Heart right ventricle (tissue), 16 donors: ENCODE data around the gene PHF12. TPM values are rescaled to one million over a fixed set of nuclear protein-coding genes. Genes with fewer than 3 reads are reported as not detected.
"Not testable (repeated sequence)": the region's sequence is repeated elsewhere in the genome, so short reads cannot be mapped to it uniquely, and the experiment has no call there.

Experiments used
- ATAC-seq, 8 donors: fragments of 200-7000 bp; cut with Tn5 transposase; one replicate each; pipeline ENCODE4 v1.9.1; 2020; ENCODE audit warnings: mild to moderate bottlenecking in 8 of 8, moderate library complexity in 8 of 8, moderate number of reproducible peaks in 1 of 8
- DNase-seq, 2 donors: peaks; one replicate each; pipeline ENCODE4 v3.0.0-alpha.2; 2020
- H3K27ac ChIP-seq, 10 donors: fragments of 200-600 bp; sonication (generic) in 2 of 10; one replicate each; pipeline versions ENCODE4 v1.5.0 to v1.8.0; 2020 to 2022; ENCODE audit warnings: mild to moderate bottlenecking in 3 of 10
- H3K27me3 ChIP-seq, 7 donors: fragments of 200-600 bp; one replicate each; pipeline ENCODE4 v1.8.0; 2021 to 2022; ENCODE audit warnings: mild to moderate bottlenecking in 2 of 7
- H3K36me3 ChIP-seq, 9 donors: fragments of 200-600 bp; sonication (generic) in 1 of 9; one replicate each; pipeline versions ENCODE4 v1.5.0 to v1.8.0; 2020 to 2022; ENCODE audit warnings: mild to moderate bottlenecking in 2 of 9
- H3K4me1 ChIP-seq, 9 donors: fragments of 200-600 bp; sonication (generic) in 1 of 9; one replicate each; pipeline versions ENCODE4 v1.5.0 to v1.8.0; 2020 to 2022; ENCODE audit warnings: mild to moderate bottlenecking in 4 of 9
- H3K4me3 ChIP-seq, 10 donors: fragments of 200-600 bp; sonication (generic) in 2 of 10; one replicate each; pipeline versions ENCODE4 v1.5.0 to v1.8.0; 2020 to 2022; ENCODE audit warnings: mild to moderate bottlenecking in 7 of 10, moderate library complexity in 2 of 10
- H3K9me3 ChIP-seq, 11 donors: fragments of 200-600 bp in 10 of 11; sonication (generic) in 2 of 11; one replicate each; pipeline versions ENCODE4 v1.5.0 to v1.8.0; 2013 to 2022; ENCODE audit warnings: mild to moderate bottlenecking in 2 of 11, control low read depth in 1 of 11, moderate library complexity in 1 of 11
- CTCF ChIP-seq, 9 donors: fragments of 200-600 bp; sonication (generic) in 2 of 9; IDR thresholded peaks; one replicate each; pipeline versions ENCODE4 v1.5.0 to v1.8.0; 2021 to 2022; ENCODE audit warnings: antibody characterized with exemption in 9 of 9, mild to moderate bottlenecking in 5 of 9, moderate library complexity in 1 of 9
- WGBS, 2 donors: extraction: QIAGEN DNeasy Blood & Tissue Kit; methylation state at CpG; one replicate each; pipeline ENCODE4 v1.1.7; 2013; ENCODE audit warnings: inconsistent platforms in 1 of 2; 5-methylcytosine and 5-hydroxymethylcytosine counted together
- intact Hi-C, 10 donors: fragments of 100-400 bp; cut with DNase I; formaldehyde crosslinking; loops; one replicate each; pipeline versions ENCODE4 v1.11.1 to v1.14.2; 2022
- polyA plus RNA-seq, 2 donors: library from polyadenylated mRNA; stranded (reverse); fragments of 200-250 nt; gene quantifications; one replicate each; pipeline ENCODE4 v1.2.3, GENCODE V29; 2013
- total RNA-seq, 10 donors: library from RNA; stranded (reverse); fragmentation: NEBNext Ultra II Directional in 3 of 10; extraction: Animal tissue kit (Norgen Biotek cat#: 25700) in 3 of 10; gene quantifications; one replicate each; pipeline versions ENCODE4 v1.2.1 to v1.2.4, GENCODE V29; 2021 to 2023
- donor health status: Arrhythmogenic right ventricular cardiomyopathy.
- donor health status: ischemic (EF 13 %, LVEDD 7.1; RV severe dilation, severe dysfunction).
- donor health status: healthy with polysubstance abuse.
- donor health status: DM: no; HTN: yes; CAD: no.
- donor health status: DM: no; HTN: no; CAD: no.
- donor health status: ischemic (EF 25% LVEDD 6.9; RV normal size, moderate dysfunction).
- donor health status: ischemic (EF 25% LVEDD 5.7; RV mildly dilated, moderate dysfunction).
- donor health status: healthy.
- donor health status: DM: yes; HTN: yes; CAD: no.
- donor health status: Ischemic cardiomyopathy.
- donor health status: ischemic (EF 35%, LVEDD 5.7; RV mildly dilated, moderate dysfunction).
- donor health status: nonischemic (EF 11% LVEDD 7.7; RV severe dilation, severe dysfunction).
- donor health status: DM: yes; HTN: yes; CAD: no.
- donor health status: PGD.
- donor health status: ischemic (EF 29% LVEDD 5.4; RV normal size, mild dysfunction).
- donor health status: nonischemic (EF 23%, LVEDD 6.1; RV moderate dilation, normal function).

Gene PHF12
- total and polyA plus RNA-seq, 12 donors: 7.3 to 28.0 (median 20.9) TPM

- no peak for ATAC-seq
- 88 to 91% methylated on average over 8 of the region's 8 CpGs for WGBS, 2 donors
- H3K4me1 ChIP-seq: peaks cover 15 to 67% (median 57%) of the 10 kb centered on the region in 9 donors
- DNase-seq: no peak
- H3K4me3 ChIP-seq: no peak overlapping the region
- H3K9me3 ChIP-seq: no peaks in the 10 kb centered on the region
- peak overlapping the region in 2 of 10 donors; percentile 26 to 80 for H3K27ac ChIP-seq
- H3K36me3 ChIP-seq: peaks cover 0 to 41% (median 0%) of the 10 kb centered on the region in 9 donors
- no peak for TF ChIP-seq CTCF (IDR thresholded peaks at IDR 0.05)
- no peaks in the 10 kb centered on the region for H3K27me3 ChIP-seq
- intact Hi-C loops: loop anchor here in 1 of 10 donors (5.0 kb wide), 1 partner anchor 34 kb away; the partner anchor contains the start of gene DHRS13
Observed at GRCh38 chr17:28935744-28936460, 15.4 kb downstream of the PHF12 start.

DNA sequence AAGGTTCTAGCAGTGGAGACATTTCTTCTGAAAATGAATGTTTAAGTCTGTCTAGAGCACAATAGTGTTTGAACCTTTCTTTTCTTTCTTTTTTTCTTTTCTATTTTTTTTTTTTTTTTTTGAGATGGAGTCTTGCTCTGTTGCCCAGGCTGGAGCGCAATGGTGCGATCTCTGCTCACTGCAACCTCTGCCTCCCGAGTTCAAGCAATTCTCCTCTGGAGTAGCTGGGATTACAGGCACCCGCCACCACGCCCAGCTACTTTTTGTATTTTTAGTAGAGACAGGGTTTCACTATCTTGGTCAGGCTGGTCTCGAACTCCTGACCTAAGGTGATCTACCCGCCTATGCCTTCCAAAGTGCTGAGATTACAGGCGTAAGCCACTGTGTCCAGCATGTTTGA lies 16.8 kb downstream of the PHF12 start:
- intact Hi-C loops, H3K27me3 ChIP-seq, ATAC-seq, H3K27ac ChIP-seq, H3K9me3 ChIP-seq, H3K4me3 ChIP-seq, DNase-seq: not testable (repeated sequence)
- 96 to 97% methylated on average over 8 of the region's 8 CpGs for WGBS, 2 donors
- Histone ChIP-seq H3K36me3 (peaks cover 0 to 50% (median 0%) of the 10 kb centered on the region in 9 donors), H3K4me1 (peaks cover 8 to 62% (median 54%) of the 10 kb centered on the region in 9 donors)

DNA sequence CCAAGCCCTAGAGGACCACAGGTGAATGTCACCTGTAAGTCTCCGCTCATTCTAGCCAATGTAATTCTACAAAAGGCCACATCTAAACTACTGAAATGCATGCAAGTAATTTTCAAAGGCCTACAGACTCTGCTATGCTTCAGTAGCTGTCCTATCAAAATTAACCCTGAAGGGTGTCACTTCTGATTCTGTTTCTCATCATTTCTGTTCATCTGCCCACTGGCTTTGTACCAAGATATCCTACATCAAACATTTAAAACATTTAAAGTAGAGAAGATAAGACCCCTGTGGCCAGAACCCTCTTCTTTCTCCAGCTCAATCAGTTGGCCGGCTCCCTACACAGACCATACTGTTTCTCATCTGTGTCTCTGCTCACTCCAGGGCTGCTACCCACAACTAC lies 21.5 kb downstream of the PHF12 start:
- Histone ChIP-seq H3K4me1 (peaks cover 0 to 50% (median 19%) of the 10 kb centered on the region in 9 donors), H3K9me3 (peaks cover 0 to 14% (median 0%) of the 10 kb centered on the region in 11 donors), H3K27ac (no peak overlapping the region), H3K36me3 (peaks cover 0 to 57% (median 0%) of the 10 kb centered on the region in 9 donors), H3K4me3 (no peak overlapping the region), H3K27me3 (no peaks in the 10 kb centered on the region)
- 78 to 85% methylated on average over 2 of the region's 2 CpGs for whole genome bisulfite sequencing, 2 donors
- ATAC-seq: no peak
- TF ChIP-seq CTCF (IDR thresholded peaks at IDR 0.05): no peak
- no peak for DNase-seq
- intact Hi-C loops: no loop called here

GRCh38 chr17:28928061-28928460 lies 23.3 kb downstream of the PHF12 start:
- intact Hi-C loops: no loop called here
- H3K27ac ChIP-seq: peak overlapping the region in 1 of 10 donors; percentile 91
- DNase-seq (no peak), ATAC-seq (no peak)
- 96 to 97% methylated on average over 2 of the region's 2 CpGs for WGBS, 2 donors
- no peaks in the 10 kb centered on the region for H3K27me3 ChIP-seq
- H3K4me3 ChIP-seq: no peak overlapping the region
- H3K36me3 ChIP-seq: peaks cover 0 to 65% (median 14%) of the 10 kb centered on the region in 9 donors
- peaks cover 0 to 52% (median 19%) of the 10 kb centered on the region in 9 donors for H3K4me1 ChIP-seq
- TF ChIP-seq CTCF (IDR thresholded peaks at IDR 0.05): no peak
- H3K9me3 ChIP-seq: peaks cover 0 to 14% (median 0%) of the 10 kb centered on the region in 11 donors

DNA sequence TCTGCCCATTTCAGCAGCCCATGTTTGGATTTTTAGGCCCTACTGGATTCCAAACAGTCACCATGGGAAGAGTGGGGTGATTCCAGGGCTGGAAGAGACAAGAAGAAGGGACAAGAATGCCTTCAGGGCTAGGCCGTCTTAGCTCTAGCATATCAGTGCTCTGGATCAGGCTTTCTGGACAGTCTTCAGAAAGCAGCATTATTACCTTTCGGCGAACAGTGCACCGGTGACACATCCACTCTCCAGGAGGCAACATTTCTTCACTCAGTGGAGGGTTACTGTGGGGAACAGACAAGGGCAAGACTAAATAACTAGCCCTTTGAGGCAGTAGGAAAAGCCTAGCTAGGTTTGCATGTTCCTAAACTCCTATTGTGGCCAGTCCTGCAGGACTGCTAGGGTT lies 24.5 kb downstream of the PHF12 start:
- Histone ChIP-seq H3K9me3 (peaks cover 0 to 14% (median 0%) of the 10 kb centered on the region in 11 donors), H3K27ac (peak overlapping the region in 4 of 10 donors; percentile 44 to 91 (median 56)), H3K36me3 (peaks cover 0 to 78% (median 17%) of the 10 kb centered on the region in 9 donors), H3K4me3 (no peak overlapping the region), H3K27me3 (no peaks in the 10 kb centered on the region), H3K4me1 (peaks cover 0 to 52% (median 19%) of the 10 kb centered on the region in 9 donors)
- ATAC-seq (no peak), DNase-seq (no peak)
- 95 to 99% methylated on average over 4 of the region's 4 CpGs for WGBS, 2 donors
- TF ChIP-seq CTCF (IDR thresholded peaks at IDR 0.05): no peak
- intact Hi-C loops: no loop called here
